Osteoblast (primary cell): ENCODE measurements around the gene IPO11. TPM values are rescaled to one million over a fixed set of nuclear protein-coding genes. Genes with fewer than 3 reads are reported as not detected.

ENCODE experiments used
- DNase-seq: peaks from one replicate; pipeline ENCODE4 v3.0.0; 2011; ENCODE audit warnings: low spot score, mixed read lengths; ENCODE audit not compliant: insufficient read length; ENCODE audit errors: missing footprints
- H2AFZ ChIP-seq: 2 replicates; pipeline ENCODE4 v1.6.0; 2011; ENCODE audit warnings: mild to moderate bottlenecking, low read length
- H3K27ac ChIP-seq: 2 replicates; pipeline ENCODE4 v1.5.1; 2011; ENCODE audit warnings: mild to moderate bottlenecking, low read depth, low read length, moderate library complexity
- H3K27me3 ChIP-seq: 2 replicates; pipeline ENCODE4 v1.6.0; 2012; ENCODE audit warnings: mild to moderate bottlenecking, control low read depth, inconsistent platforms, low read length, moderate library complexity; ENCODE audit not compliant: insufficient read depth
- H3K36me3 ChIP-seq: 2 replicates; pipeline ENCODE4 v1.5.1; 2011; ENCODE audit warnings: mild to moderate bottlenecking, low read length, control low read depth, moderate library complexity; ENCODE audit not compliant: insufficient read depth
- H3K4me1 ChIP-seq: 2 replicates; pipeline ENCODE4 v1.5.1; 2011; ENCODE audit warnings: mild to moderate bottlenecking, low read length, control low read depth, moderate library complexity; ENCODE audit not compliant: insufficient read depth
- H3K4me2 ChIP-seq: 2 replicates; pipeline ENCODE4 v1.6.0; 2011; ENCODE audit warnings: mild to moderate bottlenecking, low read length; ENCODE audit not compliant: insufficient read depth
- H3K4me3 ChIP-seq: fragments of 200-600 bp; sonication (generic); 3 replicates; pipeline ENCODE4 v1.5.1; 2012; ENCODE audit warnings: mild to moderate bottlenecking, low read length, inconsistent platforms; ENCODE audit not compliant: insufficient read depth
- H3K79me2 ChIP-seq: 2 replicates; pipeline ENCODE4 v1.6.0; 2012; ENCODE audit warnings: mild to moderate bottlenecking, low read length, control low read depth, inconsistent platforms; ENCODE audit not compliant: insufficient read depth
- H3K9me3 ChIP-seq: 2 replicates; pipeline ENCODE4 v1.5.1; 2011; ENCODE audit warnings: low read depth, low read length, control low read depth
- H4K20me1 ChIP-seq: 2 replicates; pipeline ENCODE4 v1.6.0; 2012; ENCODE audit warnings: mild to moderate bottlenecking, low read length, control low read depth; ENCODE audit not compliant: insufficient read depth
- CTCF ChIP-seq: IDR thresholded peaks from 2 replicates; pipeline ENCODE4 v1.5.1; 2011; ENCODE audit warnings: mild to moderate bottlenecking, low read depth, low read length, moderate library complexity; ENCODE audit errors: extremely low read depth
- total RNA-seq: library from RNA; depleted of rRNA; stranded (reverse); fragments of >200 nt; gene quantifications from 2 replicates; pipeline ENCODE4 v1.2.3, GENCODE V29; 2012

Gene IPO11
- total RNA-seq, 1 donor = 24.2 TPM

GRCh38 chr5:62461561-62461960 lies 49.0 kb downstream of the IPO11 start:
- H2AFZ ChIP-seq = no peak overlapping the region

GRCh38 chr5:62465985-62466925 lies 53.7 kb downstream of the IPO11 start:
- Histone ChIP-seq H3K36me3 (peaks cover 10% of the 10 kb centered on the region), H4K20me1 (no peaks in the 10 kb centered on the region), H3K4me1 (peaks cover 16% of the 10 kb centered on the region), H3K79me2 (peaks cover 1% of the 10 kb centered on the region), H3K27ac (peak overlapping the region; percentile 57), H3K4me2 (peak overlapping the region; percentile 51), H3K9me3 (no peaks in the 10 kb centered on the region), H3K27me3 (no peaks in the 10 kb centered on the region), H3K4me3 (no peak overlapping the region), H2AFZ (no peak overlapping the region)
- no peak for DNase-seq
- TF ChIP-seq CTCF = no peak

More at GRCh38 chr5:62461561-62461960, 49.0 kb downstream of the IPO11 start:
- Histone ChIP-seq H3K4me3 (no peak overlapping the region), H3K4me1 (peaks cover 18% of the 10 kb centered on the region), H3K79me2 (peaks cover 12% of the 10 kb centered on the region), H4K20me1 (no peaks in the 10 kb centered on the region), H3K36me3 (no peaks in the 10 kb centered on the region), H3K27ac (no peak overlapping the region), H3K4me2 (no peak overlapping the region), H3K9me3 (no peaks in the 10 kb centered on the region), H3K27me3 (no peaks in the 10 kb centered on the region)
- no peak for TF ChIP-seq CTCF
- DNase-seq = no peak

GRCh38 chr5:62473209-62473608 lies 60.6 kb downstream of the IPO11 start:
- Histone ChIP-seq H3K4me3 (no peak overlapping the region), H3K27me3 (no peaks in the 10 kb centered on the region), H4K20me1 (no peaks in the 10 kb centered on the region), H3K79me2 (no peaks in the 10 kb centered on the region), H2AFZ (no peak overlapping the region), H3K4me2 (no peak overlapping the region), H3K36me3 (peaks cover 2% of the 10 kb centered on the region), H3K27ac (peak overlapping the region; percentile 15), H3K4me1 (peaks cover 29% of the 10 kb centered on the region), H3K9me3 (no peaks in the 10 kb centered on the region)
- no peak for TF ChIP-seq CTCF
- DNase-seq = peak; percentile 27

GRCh38 chr5:62475072-62475471 lies 62.5 kb downstream of the IPO11 start:
- DNase-seq = no peak
- Histone ChIP-seq H2AFZ (no peak overlapping the region), H3K27me3 (no peaks in the 10 kb centered on the region), H3K9me3 (no peaks in the 10 kb centered on the region), H3K79me2 (no peaks in the 10 kb centered on the region), H4K20me1 (no peaks in the 10 kb centered on the region), H3K4me1 (peaks cover 29% of the 10 kb centered on the region), H3K4me2 (peak overlapping the region; percentile 65), H3K27ac (peak overlapping the region; percentile 21), H3K36me3 (no peaks in the 10 kb centered on the region), H3K4me3 (no peak overlapping the region)
- no peak for TF ChIP-seq CTCF
